ENCODE data around the gene GOPC.

The GOPC gene

GRCh38 chr6:117627533-117627932, 25.2 kb upstream of the GOPC start:
- H4K20me1 ChIP-seq (ENCODE audit: insufficient read depth), result no peaks in the 10 kb centered on the region
- H3K27me3 ChIP-seq (ENCODE audit: insufficient read depth, low read depth), result no peaks in the 10 kb centered on the region
- TF ChIP-seq, protein P1, sequence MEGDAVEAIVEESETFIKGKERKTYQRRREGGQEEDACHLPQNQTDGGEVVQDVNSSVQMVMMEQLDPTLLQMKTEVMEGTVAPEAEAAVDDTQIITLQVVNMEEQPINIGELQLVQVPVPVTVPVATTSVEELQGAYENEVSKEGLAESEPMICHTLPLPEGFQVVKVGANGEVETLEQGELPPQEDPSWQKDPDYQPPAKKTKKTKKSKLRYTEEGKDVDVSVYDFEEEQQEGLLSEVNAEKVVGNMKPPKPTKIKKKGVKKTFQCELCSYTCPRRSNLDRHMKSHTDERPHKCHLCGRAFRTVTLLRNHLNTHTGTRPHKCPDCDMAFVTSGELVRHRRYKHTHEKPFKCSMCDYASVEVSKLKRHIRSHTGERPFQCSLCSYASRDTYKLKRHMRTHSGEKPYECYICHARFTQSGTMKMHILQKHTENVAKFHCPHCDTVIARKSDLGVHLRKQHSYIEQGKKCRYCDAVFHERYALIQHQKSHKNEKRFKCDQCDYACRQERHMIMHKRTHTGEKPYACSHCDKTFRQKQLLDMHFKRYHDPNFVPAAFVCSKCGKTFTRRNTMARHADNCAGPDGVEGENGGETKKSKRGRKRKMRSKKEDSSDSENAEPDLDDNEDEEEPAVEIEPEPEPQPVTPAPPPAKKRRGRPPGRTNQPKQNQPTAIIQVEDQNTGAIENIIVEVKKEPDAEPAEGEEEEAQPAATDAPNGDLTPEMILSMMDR (conservative IDR thresholded peaks at IDR 0.05; ENCODE audit: low read depth, low read length), result no peak
- no peaks in the 10 kb centered on the region for H3K36me3 ChIP-seq (ENCODE audit: insufficient read depth)
- H3K79me2 ChIP-seq (ENCODE audit: insufficient read depth, low read depth), result no peaks in the 10 kb centered on the region
- H3K4me1 ChIP-seq (ENCODE audit: low read depth, poor library complexity, severe bottlenecking), result no peaks in the 10 kb centered on the region
- no peak overlapping the region for H2AFZ ChIP-seq (ENCODE audit: low read depth)
- no peak overlapping the region for H3K4me2 ChIP-seq
- H3K4me3 ChIP-seq (IDR thresholded peaks at IDR 0.05; ENCODE audit: insufficient read depth, low read depth, low read length), result no peak overlapping the region
- no peak overlapping the region for H3K9ac ChIP-seq
- no peak overlapping the region for H3K27ac ChIP-seq

DNA sequence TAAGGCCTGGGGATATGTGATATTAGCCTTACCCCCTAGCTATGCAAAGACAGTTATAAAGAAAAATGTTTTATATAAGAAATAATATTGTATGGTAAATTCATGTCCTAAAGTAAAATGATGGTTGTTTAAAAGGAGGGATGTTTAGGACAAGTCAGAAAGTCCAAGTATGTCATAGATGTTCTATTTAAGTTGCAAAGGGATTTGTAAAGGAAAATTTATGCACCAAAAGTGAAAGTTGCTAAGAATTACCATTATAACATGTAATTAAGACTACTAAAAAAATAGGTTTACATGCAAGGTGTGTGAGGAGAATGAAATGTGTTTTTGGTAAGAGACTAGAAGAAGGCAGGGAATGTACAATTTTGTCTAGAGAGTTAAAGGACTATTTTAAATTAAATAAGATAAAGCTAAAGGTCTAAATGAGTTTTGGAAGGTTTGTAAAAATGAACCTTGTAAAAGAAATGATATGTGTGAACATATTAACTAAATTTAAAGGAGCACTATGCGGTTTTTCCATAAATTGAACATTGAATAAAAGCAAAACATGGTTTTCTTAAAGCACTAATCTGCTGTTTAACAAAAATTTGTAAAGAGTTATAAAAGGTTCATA, 22.7 kb upstream of the GOPC start:
- H3K9ac ChIP-seq, result no peak overlapping the region
- no peak overlapping the region for H3K27ac ChIP-seq
- H3K27me3 ChIP-seq (ENCODE audit: insufficient read depth, low read depth), result no peaks in the 10 kb centered on the region
- TF ChIP-seq, protein P1 (conservative IDR thresholded peaks at IDR 0.05; ENCODE audit: low read depth, low read length), result no peak
- H3K4me2 ChIP-seq, result no peak overlapping the region
- no peak overlapping the region for H2AFZ ChIP-seq (ENCODE audit: low read depth)
- H3K36me3 ChIP-seq (ENCODE audit: insufficient read depth), result no peaks in the 10 kb centered on the region
- H3K79me2 ChIP-seq (ENCODE audit: insufficient read depth, low read depth), result no peaks in the 10 kb centered on the region
- no peaks in the 10 kb centered on the region for H4K20me1 ChIP-seq (ENCODE audit: insufficient read depth)
- no peaks in the 10 kb centered on the region for H3K4me1 ChIP-seq (ENCODE audit: low read depth, poor library complexity, severe bottlenecking)
- H3K4me3 ChIP-seq (IDR thresholded peaks at IDR 0.05; ENCODE audit: insufficient read depth, low read depth, low read length), result no peak overlapping the region

DNA sequence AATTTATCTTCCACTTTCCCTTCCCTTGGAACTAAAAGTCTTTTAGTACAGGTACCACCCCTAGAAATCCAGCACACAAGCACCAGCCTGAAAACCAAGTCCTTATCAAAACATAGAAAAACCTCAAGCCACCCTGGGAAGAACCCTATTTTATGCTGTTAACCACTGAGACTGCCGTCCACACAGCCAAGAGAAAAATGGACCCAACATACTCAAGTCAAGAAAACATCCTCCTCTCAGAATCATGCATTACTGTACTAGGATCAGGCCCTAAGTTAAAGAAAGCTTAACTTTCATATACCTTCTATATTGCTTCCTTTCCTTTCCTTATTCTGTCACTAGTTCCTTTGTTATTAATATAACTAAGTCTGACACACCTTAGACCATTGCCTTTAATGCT, 16.9 kb upstream of the GOPC start:
- H4K20me1 ChIP-seq (ENCODE audit: insufficient read depth), result no peaks in the 10 kb centered on the region
- no peak overlapping the region for H3K4me3 ChIP-seq (IDR thresholded peaks at IDR 0.05; ENCODE audit: insufficient read depth, low read depth, low read length)
- TF ChIP-seq, protein P1 (conservative IDR thresholded peaks at IDR 0.05; ENCODE audit: low read depth, low read length), result no peak
- no peaks in the 10 kb centered on the region for H3K36me3 ChIP-seq (ENCODE audit: insufficient read depth)
- no peak overlapping the region for H3K27ac ChIP-seq
- H3K4me2 ChIP-seq, result no peak overlapping the region
- H3K4me1 ChIP-seq (ENCODE audit: low read depth, poor library complexity, severe bottlenecking), result no peaks in the 10 kb centered on the region
- no peak overlapping the region for H2AFZ ChIP-seq (ENCODE audit: low read depth)
- no peaks in the 10 kb centered on the region for H3K27me3 ChIP-seq (ENCODE audit: insufficient read depth, low read depth)
- H3K9ac ChIP-seq, result no peak overlapping the region
- no peaks in the 10 kb centered on the region for H3K79me2 ChIP-seq (ENCODE audit: insufficient read depth, low read depth)

- Histone ChIP-seq H3K4me1 (ENCODE audit: low read depth, poor library complexity, severe bottlenecking) (no peaks in the 10 kb centered on the region), H3K27me3 (ENCODE audit: insufficient read depth, low read depth) (no peaks in the 10 kb centered on the region), H2AFZ (ENCODE audit: low read depth) (no peak overlapping the region), H3K4me3 (IDR thresholded peaks at IDR 0.05; ENCODE audit: insufficient read depth, low read depth, low read length) (no peak overlapping the region), H3K36me3 (ENCODE audit: insufficient read depth) (no peaks in the 10 kb centered on the region), H3K79me2 (ENCODE audit: insufficient read depth, low read depth) (no peaks in the 10 kb centered on the region), H3K4me2 (no peak overlapping the region), H4K20me1 (ENCODE audit: insufficient read depth) (no peaks in the 10 kb centered on the region), H3K27ac (no peak overlapping the region), H3K9ac (no peak overlapping the region)
- TF ChIP-seq, protein P1 (conservative IDR thresholded peaks at IDR 0.05; ENCODE audit: low read depth, low read length), result no peak
Measured at GRCh38 chr6:117617210-117618035, 15.1 kb upstream of the GOPC start.
